Astrocyte (in vitro differentiated cells and primary cell): Measurements from ENCODE around the gene INTS4. TPM values are rescaled to one million over a fixed set of nuclear protein-coding genes. Genes with fewer than 3 reads are reported as not detected.

Source experiments
- DNase-seq: peaks from one replicate; pipeline ENCODE4 v3.0.0-alpha.2; 2010; ENCODE audit warnings: low read depth
- FAIRE-seq: peaks from 2 replicates; lab custom pipeline; 2011; peaks lifted over from hg19 to GRCh38; lab: Jason Lieb, UNC
- H2AFZ ChIP-seq: 2 replicates; pipeline ENCODE4 v1.6.0; 2012; ENCODE audit warnings: low read depth, low read length, inconsistent platforms
- H3K27ac ChIP-seq: 2 replicates; pipeline ENCODE4 v1.5.1; 2011; ENCODE audit warnings: low read depth, low read length, inconsistent platforms
- H3K27me3 ChIP-seq: 2 replicates; pipeline ENCODE4 v1.6.0; 2011; ENCODE audit warnings: low read length, inconsistent platforms; ENCODE audit not compliant: insufficient read depth
- H3K36me3 ChIP-seq: 2 replicates; pipeline ENCODE4 v1.5.1; 2011; ENCODE audit warnings: low read length, inconsistent platforms; ENCODE audit not compliant: insufficient read depth
- H3K4me1 ChIP-seq: 2 replicates; pipeline ENCODE4 v1.5.1; 2011; ENCODE audit warnings: low read length, inconsistent platforms; ENCODE audit not compliant: insufficient read depth
- H3K4me2 ChIP-seq: 2 replicates; pipeline ENCODE4 v1.6.0; 2012; ENCODE audit warnings: low read length, inconsistent platforms
- H3K4me3 ChIP-seq: 2 replicates; pipeline ENCODE4 v1.5.1; 2011; ENCODE audit warnings: low read depth, mild to moderate bottlenecking, low read length, inconsistent platforms; ENCODE audit not compliant: insufficient read depth
- H3K79me2 ChIP-seq: 2 replicates; pipeline ENCODE4 v1.6.0; 2012; ENCODE audit warnings: mild to moderate bottlenecking, low read length, inconsistent platforms; ENCODE audit not compliant: insufficient read depth
- H3K9ac ChIP-seq: 2 replicates; pipeline ENCODE4 v1.6.0; 2012; ENCODE audit warnings: mild to moderate bottlenecking, low read length, inconsistent platforms
- H3K9me3 ChIP-seq: 2 replicates; pipeline ENCODE4 v1.5.1; 2012; ENCODE audit warnings: low read depth, mild to moderate bottlenecking, low read length, inconsistent platforms; ENCODE audit not compliant: insufficient read depth
- H4K20me1 ChIP-seq: 2 replicates; pipeline ENCODE4 v1.6.0; 2012; ENCODE audit warnings: low read length, inconsistent platforms; ENCODE audit not compliant: insufficient read depth
- H3K27ac Mint-ChIP-seq: one replicate; pipeline ENCODE4 v1.8.0; 2021; ENCODE audit warnings: mild to moderate bottlenecking, mixed read lengths; ENCODE audit not compliant: unreplicated experiment
- H3K27me3 Mint-ChIP-seq: one replicate; pipeline ENCODE4 v1.8.0; 2021; ENCODE audit warnings: low read depth, mixed read lengths; ENCODE audit not compliant: unreplicated experiment
- H3K36me3 Mint-ChIP-seq: one replicate; pipeline ENCODE4 v1.8.0; 2021; ENCODE audit warnings: low read depth, mixed read lengths; ENCODE audit not compliant: unreplicated experiment
- H3K4me1 Mint-ChIP-seq: one replicate; pipeline ENCODE4 v1.8.0; 2021; ENCODE audit warnings: low read depth, mixed read lengths; ENCODE audit not compliant: unreplicated experiment
- H3K4me3 Mint-ChIP-seq: one replicate; pipeline ENCODE4 v1.8.0; 2021; ENCODE audit warnings: mild to moderate bottlenecking, moderate library complexity, mixed read lengths; ENCODE audit not compliant: unreplicated experiment
- H3K9me3 Mint-ChIP-seq: one replicate; pipeline ENCODE4 v1.8.0; 2021; ENCODE audit warnings: mild to moderate bottlenecking, mixed read lengths; ENCODE audit not compliant: unreplicated experiment
- CTCF ChIP-seq: IDR thresholded peaks from 2 replicates; pipeline ENCODE4 v1.5.1; 2011; ENCODE audit warnings: low read depth, mild to moderate bottlenecking, inconsistent platforms, low read length, moderate library complexity; ENCODE audit not compliant: insufficient read depth
- EZH2 ChIP-seq: IDR thresholded peaks from 2 replicates; pipeline ENCODE4 v1.6.1; 2012; ENCODE audit warnings: mild to moderate bottlenecking, low read length, inconsistent platforms; ENCODE audit not compliant: insufficient read depth
- total RNA-seq: library from RNA; stranded (reverse); gene quantifications from 2 replicates; pipeline ENCODE4 v1.2.1, GENCODE V29; 2021

Gene INTS4
- total RNA-seq, 1 donor from 2014 or later, result 35.0 TPM

GRCh38 chr11:78040691-78041379 lies 46.4 kb upstream of the INTS4 start:
- peak overlapping the region; percentile 67 for H2AFZ ChIP-seq
- FAIRE-seq (no peak), DNase-seq (no peak)
- no peaks in the 10 kb centered on the region for H4K20me1 ChIP-seq
- Mint-ChIP-seq H3K36me3 (peaks cover 3% of the 10 kb centered on the region), H3K27ac (peak overlapping the region; percentile 43), H3K4me1 (peaks cover 11% of the 10 kb centered on the region), H3K4me3 (no peak overlapping the region), H3K9me3 (no peaks in the 10 kb centered on the region), H3K27me3 (peaks cover 5% of the 10 kb centered on the region)
- H3K36me3 ChIP-seq, result no peaks in the 10 kb centered on the region
- peak overlapping the region; percentile 91 for H3K27ac ChIP-seq
- H3K4me3 ChIP-seq, result no peak overlapping the region
- H3K9ac ChIP-seq, result no peak overlapping the region
- TF ChIP-seq CTCF (no peak), EZH2 (no peak)
- no peaks in the 10 kb centered on the region for H3K27me3 ChIP-seq
- H3K79me2 ChIP-seq, result no peaks in the 10 kb centered on the region
- H3K4me1 ChIP-seq, result peaks cover 22% of the 10 kb centered on the region
- no peaks in the 10 kb centered on the region for H3K9me3 ChIP-seq
- H3K4me2 ChIP-seq, result peak overlapping the region; percentile 88

- Mint-ChIP-seq H3K27me3 (peaks cover 5% of the 10 kb centered on the region), H3K4me1 (peaks cover 11% of the 10 kb centered on the region), H3K4me3 (peak overlapping the region; percentile 75), H3K9me3 (no peaks in the 10 kb centered on the region), H3K27ac (peak overlapping the region; percentile 99), H3K36me3 (peaks cover 3% of the 10 kb centered on the region)
- no peaks in the 10 kb centered on the region for H3K36me3 ChIP-seq
- peak overlapping the region; percentile 91 for H3K27ac ChIP-seq
- no peak for FAIRE-seq
- H3K4me3 ChIP-seq, result peak overlapping the region; percentile 37
- H3K4me1 ChIP-seq, result peaks cover 22% of the 10 kb centered on the region
- no peaks in the 10 kb centered on the region for H4K20me1 ChIP-seq
- peak; percentile 80 for DNase-seq
- no peaks in the 10 kb centered on the region for H3K9me3 ChIP-seq
- no peaks in the 10 kb centered on the region for H3K79me2 ChIP-seq
- peak overlapping the region; percentile 85 for H3K9ac ChIP-seq
- no peaks in the 10 kb centered on the region for H3K27me3 ChIP-seq
- TF ChIP-seq CTCF (no peak), EZH2 (no peak)
- peak overlapping the region; percentile 72 for H2AFZ ChIP-seq
- H3K4me2 ChIP-seq, result peak overlapping the region; percentile 88
Measured at GRCh38 chr11:78039919-78040671, 45.6 kb upstream of the INTS4 start.
